ENCODE measurements around the gene SIRT5. TPM values are rescaled to one million over a fixed set of nuclear protein-coding genes. Genes with fewer than 3 reads are reported as not detected.

SIRT5 gene
- total RNA-seq, 1 experiment from 2014 or later, result 14.3 TPM

- Histone ChIP-seq H3K18ac (ENCODE audit: insufficient read length, low read depth, low read length) (no peak overlapping the region), H2BK5ac (ENCODE audit: insufficient read length, low read length) (no peak overlapping the region), H3K23me2 (ENCODE audit: insufficient read length, low read depth, low read length, poor library complexity, severe bottlenecking) (no peaks in the 10 kb centered on the region), H3K27me3 (ENCODE audit: insufficient read depth, low read length) (no peaks in the 10 kb centered on the region), H2AFZ (ENCODE audit: low read length) (no peak overlapping the region), H4K91ac (ENCODE audit: insufficient read length, low read depth, low read length) (no peak overlapping the region), H3K79me1 (ENCODE audit: insufficient read depth, low read depth, low read length, poor library complexity, severe bottlenecking) (no peaks in the 10 kb centered on the region), H3K23ac (ENCODE audit: insufficient read length, low read depth, low read length) (no peak overlapping the region), H3K14ac (ENCODE audit: insufficient read depth, low read length) (no peak overlapping the region), H3K9me3 (ENCODE audit: control insufficient read depth, low read depth, low read length) (no peaks in the 10 kb centered on the region), H4K8ac (replicated peaks; ENCODE audit: insufficient read length, low read depth, low read length) (no peak overlapping the region), H3K27ac (ENCODE audit: insufficient read length, low read depth, low read length) (no peak overlapping the region), H2BK12ac (ENCODE audit: insufficient read length, low read depth, low read length) (no peak overlapping the region), H4K5ac (ENCODE audit: insufficient read length, low read depth, low read length) (no peak overlapping the region), H3K56ac (ENCODE audit: insufficient read length, low read depth, low read length) (no peak overlapping the region), H2BK120ac (ENCODE audit: low read depth, low read length, poor library complexity, severe bottlenecking) (no peak overlapping the region), H2BK15ac (ENCODE audit: low read depth, low read length) (no peak overlapping the region), H3K4ac (ENCODE audit: low read depth, low read length) (no peak overlapping the region), H3T11ph (ENCODE audit: low read length) (no peak overlapping the region), H3K9ac (ENCODE audit: extremely low read depth, insufficient read length, low read length) (no peak overlapping the region), H2AK5ac (ENCODE audit: insufficient read length, low read length) (no peak overlapping the region), H4K20me1 (ENCODE audit: control insufficient read depth, insufficient read depth, insufficient read length) (no peaks in the 10 kb centered on the region), H2BK20ac (ENCODE audit: low read depth, low read length, poor library complexity, severe bottlenecking) (no peak overlapping the region), H3K79me2 (ENCODE audit: insufficient read depth, low read length) (no peaks in the 10 kb centered on the region), H3K4me2 (ENCODE audit: insufficient read depth, insufficient read length, low read length) (no peak overlapping the region), H3K4me1 (ENCODE audit: insufficient read depth, low read length) (peaks cover 11% of the 10 kb centered on the region)
- Mint-ChIP-seq H3K36me3 (ENCODE audit: insufficient read depth in 1 of 3, low read depth in 3 of 3) (no peaks in the 10 kb centered on the region), H3K4me3 (no peak overlapping the region), H3K9me3 (no peaks in the 10 kb centered on the region), H3K27ac (no peak overlapping the region), H3K27me3 (ENCODE audit: low read depth) (no peaks in the 10 kb centered on the region), H3K4me1 (peaks cover 29 to 32% of the 10 kb centered on the region in 2 experiments)
- no peak for DNase-seq
- TF ChIP-seq CTCF (conservative IDR thresholded peaks at IDR 0.05), result no peak
- no CpG with 5 or more reads among the region's 3 CpGs for WGBS (ENCODE audit: extremely low coverage, insufficient read length, low lambda C conversion rate)
These were observed 35.8 kb upstream of the SIRT5 start for GRCh38 chr6:13538600-13538999.
